Keratinocyte (primary cell): ENCODE results near the gene FAM107B. TPM values are rescaled to one million over a fixed set of nuclear protein-coding genes. Genes with fewer than 3 reads are reported as not detected.
A peak's percentile ranks its signal among the peaks of the same experiment; 100 is the strongest.

Experiments
- DNase-seq: peaks from one replicate; pipeline ENCODE4 v3.0.0-alpha.2; 2011; ENCODE audit warnings: low read depth, missing footprints, low spot score
- FAIRE-seq: peaks from 2 replicates; lab custom pipeline; 2011; peaks lifted over from hg19 to GRCh38; lab: Jason Lieb, UNC
- H2AFZ ChIP-seq: 2 replicates; pipeline ENCODE4 v1.6.0; 2012; ENCODE audit warnings: low read length, control low read depth, inconsistent platforms; ENCODE audit not compliant: control insufficient read depth
- H3K27ac ChIP-seq: 2 replicates; pipeline ENCODE4 v1.5.1; 2011; ENCODE audit warnings: low read length; ENCODE audit not compliant: control insufficient read depth, insufficient read depth
- H3K27me3 ChIP-seq: 3 replicates; pipeline ENCODE4 v1.6.0; 2011; ENCODE audit warnings: low read length; ENCODE audit not compliant: control insufficient read depth, insufficient read depth; ENCODE audit errors: extremely low read depth
- H3K36me3 ChIP-seq, 2 experiments: 2 replicates in 1 of 2; 3 replicates in 1 of 2; pipeline ENCODE4 v1.5.1; 2011; ENCODE audit warnings: low read length in 2 of 2, mild to moderate bottlenecking in 1 of 2; ENCODE audit not compliant: control insufficient read depth in 2 of 2, insufficient read depth in 2 of 2; ENCODE audit errors: extremely low read depth in 1 of 2
- H3K4me1 ChIP-seq: 3 replicates; pipeline ENCODE4 v1.5.1; 2011; ENCODE audit warnings: low read length; ENCODE audit not compliant: control insufficient read depth, insufficient read depth; ENCODE audit errors: extremely low read depth
- H3K4me2 ChIP-seq: 3 replicates; pipeline ENCODE4 v1.6.0; 2011; ENCODE audit warnings: low read depth, low read length; ENCODE audit not compliant: control insufficient read depth, insufficient read depth; ENCODE audit errors: extremely low read depth
- H3K4me3 ChIP-seq, 3 experiments: fragments of 200-600 bp in 1 of 3; sonication (generic) in 1 of 3; 2 replicates in 2 of 3; 3 replicates in 1 of 3; pipeline ENCODE4 v1.5.1; 2011 to 2016; ENCODE audit warnings: low read length in 3 of 3, mild to moderate bottlenecking in 3 of 3, control low read depth in 2 of 3, inconsistent platforms in 1 of 3, low read depth in 1 of 3, mixed read lengths in 1 of 3, mixed run types in 1 of 3, moderate library complexity in 1 of 3; ENCODE audit not compliant: control insufficient read depth in 2 of 3, insufficient read depth in 2 of 3; ENCODE audit errors: extremely low read depth in 1 of 3
- H3K79me2 ChIP-seq: 2 replicates; pipeline ENCODE4 v1.6.0; 2012; ENCODE audit warnings: low read length; ENCODE audit not compliant: control insufficient read depth, insufficient read depth
- H3K9ac ChIP-seq: 3 replicates; pipeline ENCODE4 v1.6.0; 2011; ENCODE audit warnings: low read length; ENCODE audit not compliant: control insufficient read depth, insufficient read depth; ENCODE audit errors: extremely low read depth
- H3K9me1 ChIP-seq: 3 replicates; pipeline ENCODE4 v1.6.0; 2011; ENCODE audit warnings: low read length; ENCODE audit not compliant: control insufficient read depth, insufficient read depth; ENCODE audit errors: extremely low read depth
- H3K9me3 ChIP-seq: 2 replicates; pipeline ENCODE4 v1.5.1; 2012; ENCODE audit warnings: low read depth, low read length; ENCODE audit not compliant: control insufficient read depth
- H4K20me1 ChIP-seq: 3 replicates; pipeline ENCODE4 v1.6.0; 2011; ENCODE audit warnings: low read length; ENCODE audit not compliant: control insufficient read depth, insufficient read depth; ENCODE audit errors: extremely low read depth
- CTCF ChIP-seq, 3 experiments: IDR thresholded peaks in 1 of 3; conservative IDR thresholded peaks in 1 of 3; optimal IDR thresholded peaks in 1 of 3; 2 replicates in 2 of 3; 3 replicates in 1 of 3; pipeline versions ENCODE3 to v1.5.1; 2011; ENCODE audit warnings: low read length in 3 of 3, mild to moderate bottlenecking in 3 of 3, moderate library complexity in 2 of 3, control low read depth in 1 of 3, inconsistent platforms in 1 of 3; ENCODE audit not compliant: insufficient read depth in 2 of 3; ENCODE audit errors: extremely low read depth in 1 of 3
- EZH2 ChIP-seq: IDR thresholded peaks from one replicate; pipeline ENCODE4 v1.6.1; 2012; ENCODE audit warnings: inconsistent platforms, mild to moderate bottlenecking, low read length, moderate library complexity
- dilution Hi-C: fragments of 300-500 bp; cut with MboI; formaldehyde crosslinking; loops from one replicate; pipeline ENCODE4 v1.7.0; 2020; ENCODE audit warnings: low sequenced_read_pairs; ENCODE audit not compliant: extremely low pct_ligation_motif_present
- polyA plus RNA-seq, 5 experiments: library from polyadenylated mRNA; depleted of rRNA in 3 of 5; stranded (reverse) in 3 of 5; stranded (forward) in 1 of 5; unstranded in 1 of 5; fragments of >200 nt; gene quantifications; 1 replicate in 1 of 5; 2 replicates in 3 of 5; 3 replicates in 1 of 5; pipeline versions ENCODE4 v1.2.1 to v1.2.3, GENCODE V29; 2011 to 2012; ENCODE audit warnings: missing spikeins in 2 of 5, low read depth in 1 of 5, low replicate concordance in 1 of 5

FAM107B gene
- polyA plus RNA-seq, 1 donor (not counting 4 experiments of a cell fraction or from before 2014, with no cell fraction given), result 8.7 TPM

- Histone ChIP-seq H3K79me2 (no peaks in the 10 kb centered on the region), H4K20me1 (no peaks in the 10 kb centered on the region), H3K4me2 (peak overlapping the region; percentile 8), H3K9me1 (no peaks in the 10 kb centered on the region), H3K27ac (no peak overlapping the region), H3K27me3 (no peaks in the 10 kb centered on the region), H3K36me3 (no peaks in the 10 kb centered on the region), H3K9ac (no peak overlapping the region), H3K9me3 (no peaks in the 10 kb centered on the region), H3K4me3 (no peak overlapping the region), H2AFZ (no peak overlapping the region), H3K4me1 (peaks cover 15% of the 10 kb centered on the region)
- FAIRE-seq, result peak; percentile 74
- TF ChIP-seq EZH2 (no peak), CTCF (optimal IDR thresholded peaks at IDR 0.05 in 1 of 3, IDR thresholded peaks at IDR 0.05 in 1 of 3, conservative IDR thresholded peaks at IDR 0.05 in 1 of 3; ENCODE audit: extremely low read depth in 1 of 3, insufficient read depth in 2 of 3, low read length in 3 of 3) (peak; percentile 29 to 36 (median 29))
- dilution Hi-C loops, result no loop called here
- no peak for DNase-seq
Observed at GRCh38 chr10:14617852-14618251, 156.8 kb downstream of the FAM107B start.

- H3K9ac ChIP-seq, result no peak overlapping the region
- dilution Hi-C loops, result no loop called here
- H2AFZ ChIP-seq, result peak overlapping the region; percentile 62
- no peaks in the 10 kb centered on the region for H4K20me1 ChIP-seq
- H3K4me2 ChIP-seq, result peak overlapping the region; percentile 55
- H3K36me3 ChIP-seq, result no peaks in the 10 kb centered on the region
- H3K27me3 ChIP-seq, result no peaks in the 10 kb centered on the region
- DNase-seq, result no peak
- H3K4me3 ChIP-seq, result no peak overlapping the region
- no peaks in the 10 kb centered on the region for H3K79me2 ChIP-seq
- FAIRE-seq, result no peak
- peaks cover 15% of the 10 kb centered on the region for H3K4me1 ChIP-seq
- TF ChIP-seq EZH2, result no peak
- no peak for TF ChIP-seq CTCF (optimal IDR thresholded peaks at IDR 0.05 in 1 of 3, IDR thresholded peaks at IDR 0.05 in 1 of 3, conservative IDR thresholded peaks at IDR 0.05 in 1 of 3; ENCODE audit: extremely low read depth in 1 of 3, insufficient read depth in 2 of 3, low read length in 3 of 3)
- H3K27ac ChIP-seq, result no peak overlapping the region
- no peaks in the 10 kb centered on the region for H3K9me1 ChIP-seq
- no peaks in the 10 kb centered on the region for H3K9me3 ChIP-seq
Observed at GRCh38 chr10:14616955-14617730, 157.6 kb downstream of the FAM107B start.
